ENCODE measurements around the gene GPRC5B.

GRCh38 chr16:19881783-19882182 is 2.9 kb downstream of the GPRC5B start:
- TF ChIP-seq CTCF (IDR thresholded peaks at IDR 0.05): no peak
- TF ChIP-seq ZFX (IDR thresholded peaks at IDR 0.05; ENCODE audit: borderline replicate concordance): no peak
